Activated CD8-positive, alpha-beta memory T cell treated with anti-CD3 and anti-CD28 coated beads for 4 hours (primary cell): Measurements from ENCODE around the gene IQGAP3.

Experiments
- DNase-seq, 2 donors: peaks; one replicate each; pipeline ENCODE4 v3.0.0-alpha.2; 2020; ENCODE audit warnings: low read depth in 2 of 2

Gene IQGAP3

GRCh38 chr1:156497743-156498431 is 74.5 kb downstream of the IQGAP3 start:
- no peak for DNase-seq

GRCh38 chr1:156497078-156497742 is 75.2 kb downstream of the IQGAP3 start:
- DNase-seq, result no peak

- no peak for DNase-seq
Measured at GRCh38 chr1:156496211-156496761, 76.1 kb downstream of the IQGAP3 start.

- DNase-seq, result no peak
Measured at GRCh38 chr1:156495401-156496140, 76.8 kb downstream of the IQGAP3 start.

- no peak for DNase-seq
Measured at GRCh38 chr1:156494309-156494895, 78.0 kb downstream of the IQGAP3 start.

GRCh38 chr1:156493742-156494141 is 78.6 kb downstream of the IQGAP3 start:
- DNase-seq, result no peak

GRCh38 chr1:156493154-156493631 is 79.2 kb downstream of the IQGAP3 start:
- DNase-seq, result no peak

- DNase-seq, result no peak
Measured at GRCh38 chr1:156492591-156493080, 79.7 kb downstream of the IQGAP3 start.

GRCh38 chr1:156492013-156492590 is 80.3 kb downstream of the IQGAP3 start:
- DNase-seq, result no peak

GRCh38 chr1:156491151-156491949 is 81.0 kb downstream of the IQGAP3 start:
- no peak for DNase-seq

- DNase-seq, result no peak
Measured at GRCh38 chr1:156490401-156491032, 81.8 kb downstream of the IQGAP3 start.

- DNase-seq, result no peak
Measured at GRCh38 chr1:156489935-156490293, 82.5 kb downstream of the IQGAP3 start.

- DNase-seq, result peak in 1 of 2 donors; percentile 44
Measured at GRCh38 chr1:156489166-156489934, 83.0 kb downstream of the IQGAP3 start.

- no peak for DNase-seq
Measured at GRCh38 chr1:156488566-156489165, 83.7 kb downstream of the IQGAP3 start.

- DNase-seq, result no peak
Measured at GRCh38 chr1:156487862-156488261, 84.5 kb downstream of the IQGAP3 start.

GRCh38 chr1:156486421-156487344 is 85.7 kb downstream of the IQGAP3 start:
- DNase-seq, result no peak

GRCh38 chr1:156485984-156486383 is 86.4 kb downstream of the IQGAP3 start:
- DNase-seq, result no peak
